IMR-90 (cell line): Measurements from ENCODE around the gene MEGF11. TPM values are rescaled to one million over a fixed set of nuclear protein-coding genes. Genes with fewer than 3 reads are reported as not detected.

Experiments used
- ATAC-seq: fragments of 200-7000 bp; cut with Tn5 transposase; 2 replicates; pipeline ENCODE4 v1.9.1; 2020; ENCODE audit warnings: low read depth, mild to moderate bottlenecking, moderate library complexity
- BruUV-seq: library from RNA; stranded (reverse); fragments of 400-500 nt; replicated peaks from 2 replicates; lab custom pipeline; 2021; lab: Mats Ljungman, UMichigan
- CTCF ChIA-PET: fragments of 300-600 bp; formaldehyde crosslinking; extraction: SDS; loops from one replicate; lab custom pipeline; 2021; ENCODE audit warnings: antibody characterized with exemption; lab: Yijun Ruan, JAX
- POLR2A ChIA-PET: fragments of 300-600 bp; sonication (Branson Sonifier 250); formaldehyde crosslinking; loops from one replicate; lab custom pipeline; 2022; ENCODE audit warnings: antibody characterized with exemption; ENCODE audit not compliant: unreplicated experiment; lab: Charles Lee
- DNase-seq: peaks from one replicate; pipeline ENCODE4 v3.0.0; 2013
- H2AFZ ChIP-seq: replicated peaks from 2 replicates; pipeline ENCODE3; 2013; ENCODE audit warnings: low read length, mild to moderate bottlenecking; ENCODE audit not compliant: poor library complexity
- H2AK5ac ChIP-seq: 2 replicates; pipeline ENCODE4 v1.6.1; 2013; ENCODE audit warnings: low read depth, low read length, inconsistent platforms
- H2AK9ac ChIP-seq: replicated peaks from 2 replicates; pipeline ENCODE3; 2013; ENCODE audit warnings: mild to moderate bottlenecking, low read depth, low read length, moderate library complexity; ENCODE audit not compliant: poor library complexity
- H2BK120ac ChIP-seq: 2 replicates; pipeline ENCODE4 v1.6.1; 2013; ENCODE audit warnings: low read depth, low read length, inconsistent platforms
- H2BK15ac ChIP-seq: 3 replicates; pipeline ENCODE4 v1.6.1; 2013; ENCODE audit warnings: low read depth, low read length, inconsistent platforms
- H2BK20ac ChIP-seq: 2 replicates; pipeline ENCODE4 v1.6.1; 2013; ENCODE audit warnings: low read depth, mild to moderate bottlenecking, inconsistent platforms, low read length, moderate library complexity
- H2BK5ac ChIP-seq: 2 replicates; pipeline ENCODE4 v1.6.1; 2013; ENCODE audit warnings: mild to moderate bottlenecking, low read depth, low read length, inconsistent platforms; ENCODE audit not compliant: poor library complexity, severe bottlenecking
- H3K14ac ChIP-seq: replicated peaks from 2 replicates; pipeline ENCODE4 v1.6.1; 2013; ENCODE audit warnings: low read depth, low read length, inconsistent platforms
- H3K18ac ChIP-seq: 2 replicates; pipeline ENCODE4 v1.6.1; 2013; ENCODE audit warnings: low read depth, low read length, control low read depth
- H3K23ac ChIP-seq: 2 replicates; pipeline ENCODE4 v1.6.1; 2013; ENCODE audit warnings: low read depth, low read length, inconsistent platforms
- H3K27ac ChIP-seq: 2 replicates; pipeline ENCODE4 v1.5.1; 2013; ENCODE audit warnings: mild to moderate bottlenecking, control low read depth, low read length; ENCODE audit not compliant: insufficient read depth
- H3K27me3 ChIP-seq: 2 replicates; pipeline ENCODE4 v1.6.1; 2013; ENCODE audit warnings: low read length; ENCODE audit not compliant: control insufficient read depth, insufficient read depth
- H3K36me3 ChIP-seq: 2 replicates; pipeline ENCODE4 v1.6.1; 2013; ENCODE audit warnings: low read length, mixed read lengths; ENCODE audit not compliant: control insufficient read depth, insufficient read depth
- H3K4ac ChIP-seq: 2 replicates; pipeline ENCODE4 v1.6.1; 2013; ENCODE audit warnings: low read depth, low read length, inconsistent platforms
- H3K4me1 ChIP-seq: 2 replicates; pipeline ENCODE4 v1.6.1; 2013; ENCODE audit warnings: low read length, mixed read lengths; ENCODE audit not compliant: control insufficient read depth, insufficient read depth
- H3K4me2 ChIP-seq: 2 replicates; pipeline ENCODE4 v1.6.1; 2013; ENCODE audit warnings: low read depth, mild to moderate bottlenecking, control low read depth, low read length, moderate library complexity
- H3K4me3 ChIP-seq: 2 replicates; pipeline ENCODE4 v1.5.1; 2013; ENCODE audit warnings: low read depth, mild to moderate bottlenecking, control low read depth, low read length, moderate library complexity; ENCODE audit not compliant: insufficient read depth
- H3K56ac ChIP-seq: 2 replicates; pipeline ENCODE4 v1.6.1; 2013; ENCODE audit warnings: low read length, inconsistent platforms; ENCODE audit not compliant: insufficient read depth; ENCODE audit errors: extremely low read depth
- H3K79me1 ChIP-seq, 2 experiments: 2 replicates each; pipeline ENCODE4 v1.6.1; 2013; ENCODE audit warnings: low read length in 2 of 2, inconsistent platforms in 1 of 2, low read depth in 1 of 2
- H3K9ac ChIP-seq: 2 replicates; pipeline ENCODE4 v1.6.1; 2013; ENCODE audit warnings: low read depth, low read length, control low read depth
- H3K9me1 ChIP-seq: 2 replicates; pipeline ENCODE4 v1.6.1; 2013; ENCODE audit warnings: low read length, inconsistent platforms; ENCODE audit not compliant: insufficient read depth
- H3K9me3 ChIP-seq: 2 replicates; pipeline ENCODE4 v1.6.1; 2013; ENCODE audit warnings: low read length; ENCODE audit not compliant: control insufficient read depth, insufficient read depth
- H4K20me1 ChIP-seq: 2 replicates; pipeline ENCODE4 v1.6.1; 2013; ENCODE audit warnings: low read length, inconsistent platforms; ENCODE audit not compliant: insufficient read depth
- H4K5ac ChIP-seq: 2 replicates; pipeline ENCODE4 v1.6.1; 2013; ENCODE audit warnings: mild to moderate bottlenecking, low read depth, low read length, control low read depth
- H4K8ac ChIP-seq, 2 experiments: 2 replicates each; pipeline ENCODE4 v1.6.1; 2013; ENCODE audit warnings: low read depth in 2 of 2, low read length in 2 of 2, control low read depth in 1 of 2, inconsistent platforms in 1 of 2
- H4K91ac ChIP-seq: 2 replicates; pipeline ENCODE4 v1.6.1; 2013; ENCODE audit warnings: low read depth, low read length, inconsistent platforms; ENCODE audit not compliant: insufficient read depth
- BHLHE40 ChIP-seq: fragments of 150-350 bp; IDR thresholded peaks from 2 replicates; pipeline ENCODE4 v1.6.1; 2016; ENCODE audit warnings: mild to moderate bottlenecking, low read depth, low read length
- CHD1 ChIP-seq: IDR thresholded peaks from 2 replicates; pipeline ENCODE4 v1.6.1; 2012; ENCODE audit warnings: low read depth, low read length, improper control_type of control experiment
- MAZ ChIP-seq: IDR thresholded peaks from 2 replicates; pipeline ENCODE4 v1.6.1; 2012; ENCODE audit warnings: low read depth, mild to moderate bottlenecking, low read length, improper control_type of control experiment, moderate library complexity, borderline replicate concordance
- MXI1 ChIP-seq: IDR thresholded peaks from 2 replicates; pipeline ENCODE4 v1.6.1; 2012; ENCODE audit warnings: low read depth, mild to moderate bottlenecking, low read length, moderate library complexity, borderline replicate concordance
- NFE2L2 ChIP-seq: fragments of 150-350 bp; IDR thresholded peaks from 2 replicates; pipeline ENCODE4 v1.6.1; 2016; ENCODE audit warnings: low read depth, mild to moderate bottlenecking, low read length
- RFX5 ChIP-seq: IDR thresholded peaks from 2 replicates; pipeline ENCODE4 v1.8.0; 2012; ENCODE audit warnings: low read depth, mild to moderate bottlenecking, low read length, moderate library complexity
- SMC3 ChIP-seq: fragments of 150-350 bp; IDR thresholded peaks from 2 replicates; pipeline ENCODE4 v1.6.1; 2016; ENCODE audit warnings: low read depth, mild to moderate bottlenecking, antibody characterized with exemption, low read length, moderate library complexity
- WGBS, 2 experiments: methylation state at CpG; one replicate each; pipeline versions ENCODE4 v1.1.5 to v1.1.7; 2013; ENCODE audit warnings: missing lambda C conversion rate in 2 of 2; ENCODE audit not compliant: insufficient read length in 1 of 2; ENCODE audit errors: extremely low coverage in 2 of 2; 5-methylcytosine and 5-hydroxymethylcytosine counted together
- dilution Hi-C: fragments of 300-500 bp; cut with HindIII; formaldehyde crosslinking; loops from one replicate; pipeline ENCODE4 v1.14.3; 2018; ENCODE audit warnings: low sequenced_read_pairs; ENCODE audit not compliant: unreplicated experiment
- in situ Hi-C: fragments of 300-500 bp; cut with MboI; formaldehyde crosslinking; loops from 3 replicates; pipeline ENCODE4 v1.14.3; 2019; ENCODE audit warnings: low sequenced_read_pairs, inconsistent platforms, mixed read lengths
- intact Hi-C: fragments of 100-400 bp; cut with micrococcal nuclease; formaldehyde crosslinking; loops from 2 replicates; pipeline ENCODE4 v1.10.0; 2022
- polyA plus RNA-seq, 3 experiments: library from polyadenylated mRNA; depleted of rRNA; stranded (reverse); fragments of >200 nt; gene quantifications; 2 replicates each; pipeline ENCODE4 v1.2.3, GENCODE V29; 2012; ENCODE audit warnings: low replicate concordance in 1 of 3
- total RNA-seq: library from RNA; depleted of rRNA; stranded (reverse); fragments of >200 nt; gene quantifications from 2 replicates; pipeline ENCODE4 v1.2.3, GENCODE V29; 2012
- TF ChIP-seq, protein P1 (sequence below): fragments of 150-350 bp; IDR thresholded peaks from 2 replicates; pipeline ENCODE4 v1.6.1; 2017; ENCODE audit warnings: mild to moderate bottlenecking, antibody characterized with exemption, low read length, low read depth
- TF ChIP-seq, protein P2 (sequence below): fragments of 150-350 bp; IDR thresholded peaks from 2 replicates; pipeline ENCODE4 v1.6.1; 2016; ENCODE audit warnings: low read depth, mild to moderate bottlenecking, low read length, moderate library complexity, borderline replicate concordance
- TF ChIP-seq, protein P3 (sequence below): conservative IDR thresholded peaks from 2 replicates; pipeline ENCODE4 v1.5.1; 2012; ENCODE audit warnings: mild to moderate bottlenecking, low read depth, low read length, improper control_type of control experiment

MEGF11 gene
- total and polyA plus RNA-seq, 2 of the 4 experiments (the other 2 are of a cell fraction) = not detected

DNA sequence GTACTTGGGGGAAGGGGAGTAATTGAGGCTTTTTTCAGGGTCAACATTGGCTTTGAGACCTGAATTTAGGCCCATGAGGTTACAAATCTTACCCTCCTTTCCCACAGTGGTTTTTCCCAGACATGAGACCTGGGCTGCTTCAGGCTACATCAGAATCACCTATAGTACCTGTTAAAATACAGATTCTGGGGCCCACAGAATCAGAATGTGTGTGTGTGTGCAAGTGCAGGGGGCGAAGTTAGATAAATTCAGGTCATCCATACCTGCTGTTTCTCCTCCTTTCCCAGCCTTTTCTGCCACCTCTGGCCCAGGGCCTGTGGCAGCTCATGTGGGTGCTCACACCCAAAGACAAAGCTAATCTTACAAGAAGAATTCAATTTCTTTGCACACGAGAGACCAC lies 273.7 kb downstream of the MEGF11 start:
- no peak overlapping the region for H3K4ac ChIP-seq
- in situ Hi-C loops (loop anchor here (5.0 kb wide), 1 partner anchor 307 kb away; no protein-coding TSS in a partner anchor), intact Hi-C loops (no loop called here), dilution Hi-C loops (no loop called here)
- no peak overlapping the region for H2BK20ac ChIP-seq
- H2BK5ac ChIP-seq = no peak overlapping the region
- no peak overlapping the region for H3K18ac ChIP-seq
- H3K79me1 ChIP-seq = no peaks in the 10 kb centered on the region
- no peak overlapping the region for H2AK9ac ChIP-seq
- 0 out of 2 replicates have a peak, but pooled peaks cover 3% of the 10 kb centered on the region for H3K9me1 ChIP-seq
- no peak overlapping the region for H4K91ac ChIP-seq
- H4K8ac ChIP-seq = no peak overlapping the region
- H3K36me3 ChIP-seq = no peaks in the 10 kb centered on the region
- CTCF ChIA-PET = no interaction called here
- peaks cover 42% of the 10 kb centered on the region for H3K27me3 ChIP-seq
- H2AFZ ChIP-seq = no peak overlapping the region
- TF ChIP-seq MAZ (no peak), SMC3 (no peak), MXI1 (no peak), CHD1 (no peak), BHLHE40 (no peak), RFX5 (no peak), NFE2L2 (no peak)
- TF ChIP-seq, protein P1, sequence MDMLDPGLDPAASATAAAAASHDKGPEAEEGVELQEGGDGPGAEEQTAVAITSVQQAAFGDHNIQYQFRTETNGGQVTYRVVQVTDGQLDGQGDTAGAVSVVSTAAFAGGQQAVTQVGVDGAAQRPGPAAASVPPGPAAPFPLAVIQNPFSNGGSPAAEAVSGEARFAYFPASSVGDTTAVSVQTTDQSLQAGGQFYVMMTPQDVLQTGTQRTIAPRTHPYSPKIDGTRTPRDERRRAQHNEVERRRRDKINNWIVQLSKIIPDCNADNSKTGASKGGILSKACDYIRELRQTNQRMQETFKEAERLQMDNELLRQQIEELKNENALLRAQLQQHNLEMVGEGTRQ = no peak
- TF ChIP-seq, protein P2, sequence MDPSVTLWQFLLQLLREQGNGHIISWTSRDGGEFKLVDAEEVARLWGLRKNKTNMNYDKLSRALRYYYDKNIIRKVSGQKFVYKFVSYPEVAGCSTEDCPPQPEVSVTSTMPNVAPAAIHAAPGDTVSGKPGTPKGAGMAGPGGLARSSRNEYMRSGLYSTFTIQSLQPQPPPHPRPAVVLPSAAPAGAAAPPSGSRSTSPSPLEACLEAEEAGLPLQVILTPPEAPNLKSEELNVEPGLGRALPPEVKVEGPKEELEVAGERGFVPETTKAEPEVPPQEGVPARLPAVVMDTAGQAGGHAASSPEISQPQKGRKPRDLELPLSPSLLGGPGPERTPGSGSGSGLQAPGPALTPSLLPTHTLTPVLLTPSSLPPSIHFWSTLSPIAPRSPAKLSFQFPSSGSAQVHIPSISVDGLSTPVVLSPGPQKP = no peak
- TF ChIP-seq, protein P3, sequence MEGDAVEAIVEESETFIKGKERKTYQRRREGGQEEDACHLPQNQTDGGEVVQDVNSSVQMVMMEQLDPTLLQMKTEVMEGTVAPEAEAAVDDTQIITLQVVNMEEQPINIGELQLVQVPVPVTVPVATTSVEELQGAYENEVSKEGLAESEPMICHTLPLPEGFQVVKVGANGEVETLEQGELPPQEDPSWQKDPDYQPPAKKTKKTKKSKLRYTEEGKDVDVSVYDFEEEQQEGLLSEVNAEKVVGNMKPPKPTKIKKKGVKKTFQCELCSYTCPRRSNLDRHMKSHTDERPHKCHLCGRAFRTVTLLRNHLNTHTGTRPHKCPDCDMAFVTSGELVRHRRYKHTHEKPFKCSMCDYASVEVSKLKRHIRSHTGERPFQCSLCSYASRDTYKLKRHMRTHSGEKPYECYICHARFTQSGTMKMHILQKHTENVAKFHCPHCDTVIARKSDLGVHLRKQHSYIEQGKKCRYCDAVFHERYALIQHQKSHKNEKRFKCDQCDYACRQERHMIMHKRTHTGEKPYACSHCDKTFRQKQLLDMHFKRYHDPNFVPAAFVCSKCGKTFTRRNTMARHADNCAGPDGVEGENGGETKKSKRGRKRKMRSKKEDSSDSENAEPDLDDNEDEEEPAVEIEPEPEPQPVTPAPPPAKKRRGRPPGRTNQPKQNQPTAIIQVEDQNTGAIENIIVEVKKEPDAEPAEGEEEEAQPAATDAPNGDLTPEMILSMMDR = no peak
- no peaks in the 10 kb centered on the region for H3K4me1 ChIP-seq
- POLR2A ChIA-PET = no interaction called here
- H3K4me3 ChIP-seq = no peak overlapping the region
- H2BK120ac ChIP-seq = no peak overlapping the region
- no peak for ATAC-seq
- no peak overlapping the region for H3K4me2 ChIP-seq
- no peak overlapping the region for H3K23ac ChIP-seq
- no peak overlapping the region for H2BK15ac ChIP-seq
- no peak overlapping the region for H3K56ac ChIP-seq
- no TSS peak for BruUV-seq
- H4K20me1 ChIP-seq = no peaks in the 10 kb centered on the region
- no peak overlapping the region for H3K27ac ChIP-seq
- no peak overlapping the region for H3K9ac ChIP-seq
- H4K5ac ChIP-seq = no peak overlapping the region
- no peaks in the 10 kb centered on the region for H3K9me3 ChIP-seq
- no peak for DNase-seq
- H2AK5ac ChIP-seq = no peak overlapping the region
- no peak overlapping the region for H3K14ac ChIP-seq
- no CpG with 5 or more reads among the region's 2 CpGs for WGBS, 2 experiments
